ENCODE results near the gene ZNF180. TPM values are rescaled to one million over a fixed set of nuclear protein-coding genes. Genes with fewer than 3 reads are reported as not detected.

ZNF180 gene
- total RNA-seq, 1 experiment from 2014 or later: 5.9 TPM

GRCh38 chr19:44515907-44516306, 15.6 kb upstream of the ZNF180 start:
- Histone ChIP-seq H3K4me1 (ENCODE audit: low read length) (no peaks in the 10 kb centered on the region), H4K20me1 (ENCODE audit: insufficient read depth, low read depth, low read length) (no peaks in the 10 kb centered on the region), H3K36me3 (ENCODE audit: insufficient read depth, low read length) (no peaks in the 10 kb centered on the region), H3K27ac (ENCODE audit: low read length) (no peak overlapping the region), H3K27me3 (ENCODE audit: low read length) (no peaks in the 10 kb centered on the region), H3K9me3 (ENCODE audit: low read length) (no peaks in the 10 kb centered on the region), H3K79me2 (ENCODE audit: low read length) (no peaks in the 10 kb centered on the region), H3K9ac (ENCODE audit: low read length) (no peak overlapping the region), H2AFZ (ENCODE audit: low read length) (no peak overlapping the region), H3K4me3 (ENCODE audit: low read length) (no peak overlapping the region), H3K4me2 (ENCODE audit: low read depth, low read length, poor library complexity, severe bottlenecking) (no peak overlapping the region), H3K9me2 (replicated peaks; ENCODE audit: insufficient read depth, low read length) (no peaks in the 10 kb centered on the region)
- no peak for DNase-seq

- Histone ChIP-seq H2AFZ (ENCODE audit: low read length) (no peak overlapping the region), H3K9me3 (ENCODE audit: low read length) (no peaks in the 10 kb centered on the region), H3K9me2 (replicated peaks; ENCODE audit: insufficient read depth, low read length) (no peaks in the 10 kb centered on the region), H3K4me3 (ENCODE audit: low read length) (no peak overlapping the region), H4K20me1 (ENCODE audit: insufficient read depth, low read depth, low read length) (no peaks in the 10 kb centered on the region), H3K27ac (ENCODE audit: low read length) (no peak overlapping the region), H3K36me3 (ENCODE audit: insufficient read depth, low read length) (no peaks in the 10 kb centered on the region), H3K4me1 (ENCODE audit: low read length) (no peaks in the 10 kb centered on the region), H3K27me3 (ENCODE audit: low read length) (no peaks in the 10 kb centered on the region), H3K9ac (ENCODE audit: low read length) (no peak overlapping the region), H3K4me2 (ENCODE audit: low read depth, low read length, poor library complexity, severe bottlenecking) (no peak overlapping the region), H3K79me2 (ENCODE audit: low read length) (no peaks in the 10 kb centered on the region)
- no peak for DNase-seq
These were observed 14.7 kb upstream of the ZNF180 start for GRCh38 chr19:44515031-44515430.

- DNase-seq: peak; percentile 79
- Histone ChIP-seq H4K20me1 (ENCODE audit: insufficient read depth, low read depth, low read length) (no peaks in the 10 kb centered on the region), H3K9me2 (replicated peaks; ENCODE audit: insufficient read depth, low read length) (no peaks in the 10 kb centered on the region), H3K4me3 (ENCODE audit: low read length) (no peak overlapping the region), H3K4me1 (ENCODE audit: low read length) (no peaks in the 10 kb centered on the region), H3K4me2 (ENCODE audit: low read depth, low read length, poor library complexity, severe bottlenecking) (no peak overlapping the region), H2AFZ (ENCODE audit: low read length) (no peak overlapping the region), H3K36me3 (ENCODE audit: insufficient read depth, low read length) (no peaks in the 10 kb centered on the region), H3K9ac (ENCODE audit: low read length) (no peak overlapping the region), H3K27me3 (ENCODE audit: low read length) (no peaks in the 10 kb centered on the region), H3K79me2 (ENCODE audit: low read length) (no peaks in the 10 kb centered on the region), H3K27ac (ENCODE audit: low read length) (no peak overlapping the region), H3K9me3 (ENCODE audit: low read length) (no peaks in the 10 kb centered on the region)
These were observed 12.3 kb upstream of the ZNF180 start for GRCh38 chr19:44512326-44513298.

- no peak overlapping the region for H3K4me2 ChIP-seq (ENCODE audit: low read depth, low read length, poor library complexity, severe bottlenecking)
- no peaks in the 10 kb centered on the region for H3K4me1 ChIP-seq (ENCODE audit: low read length)
- H4K20me1 ChIP-seq (ENCODE audit: insufficient read depth, low read depth, low read length): no peaks in the 10 kb centered on the region
- H3K9me3 ChIP-seq (ENCODE audit: low read length): no peaks in the 10 kb centered on the region
- H3K4me3 ChIP-seq (ENCODE audit: low read length): no peak overlapping the region
- H3K27ac ChIP-seq (ENCODE audit: low read length): no peak overlapping the region
- no peak overlapping the region for H2AFZ ChIP-seq (ENCODE audit: low read length)
- H3K36me3 ChIP-seq (ENCODE audit: insufficient read depth, low read length): no peaks in the 10 kb centered on the region
- no peaks in the 10 kb centered on the region for H3K27me3 ChIP-seq (ENCODE audit: low read length)
- H3K9me2 ChIP-seq (replicated peaks; ENCODE audit: insufficient read depth, low read length): no peaks in the 10 kb centered on the region
- H3K9ac ChIP-seq (ENCODE audit: low read length): no peak overlapping the region
- H3K79me2 ChIP-seq (ENCODE audit: low read length): no peaks in the 10 kb centered on the region
- DNase-seq: no peak
These were observed 9.2 kb upstream of the ZNF180 start for GRCh38 chr19:44509478-44509877.

GRCh38 chr19:44499559-44499958, 763 bp downstream of the ZNF180 start:
- Histone ChIP-seq H3K4me1 (ENCODE audit: low read length) (peaks cover 11% of the 10 kb centered on the region), H3K27ac (ENCODE audit: low read length) (no peak overlapping the region), H3K36me3 (ENCODE audit: insufficient read depth, low read length) (peaks cover 43% of the 10 kb centered on the region), H4K20me1 (ENCODE audit: insufficient read depth, low read depth, low read length) (no peaks in the 10 kb centered on the region), H3K4me3 (ENCODE audit: low read length) (peak overlapping the region; percentile 84), H2AFZ (ENCODE audit: low read length) (peak overlapping the region; percentile 99; the same call in 1 of the 2 replicates), H3K27me3 (ENCODE audit: low read length) (no peaks in the 10 kb centered on the region), H3K9ac (ENCODE audit: low read length) (peak overlapping the region; percentile 81), H3K4me2 (ENCODE audit: low read depth, low read length, poor library complexity, severe bottlenecking) (peak overlapping the region; percentile 65), H3K9me3 (ENCODE audit: low read length) (peaks cover 45% of the 10 kb centered on the region), H3K79me2 (ENCODE audit: low read length) (peaks cover 51% of the 10 kb centered on the region), H3K9me2 (replicated peaks; ENCODE audit: insufficient read depth, low read length) (no peaks in the 10 kb centered on the region)
- no peak for DNase-seq

- H3K27me3 ChIP-seq (ENCODE audit: low read length): no peaks in the 10 kb centered on the region
- H2AFZ ChIP-seq (ENCODE audit: low read length): no peak overlapping the region
- peaks cover 48% of the 10 kb centered on the region for H3K36me3 ChIP-seq (ENCODE audit: insufficient read depth, low read length)
- DNase-seq: peak; percentile 32
- H3K4me1 ChIP-seq (ENCODE audit: low read length): peaks cover 11% of the 10 kb centered on the region
- peak overlapping the region; percentile 84 for H3K4me3 ChIP-seq (ENCODE audit: low read length)
- H3K79me2 ChIP-seq (ENCODE audit: low read length): peaks cover 52% of the 10 kb centered on the region
- no peaks in the 10 kb centered on the region for H3K9me2 ChIP-seq (replicated peaks; ENCODE audit: insufficient read depth, low read length)
- H3K9me3 ChIP-seq (ENCODE audit: low read length): peaks cover 45% of the 10 kb centered on the region
- no peak overlapping the region; the same call in 1 of the 2 replicates for H3K9ac ChIP-seq (ENCODE audit: low read length)
- H4K20me1 ChIP-seq (ENCODE audit: insufficient read depth, low read depth, low read length): no peaks in the 10 kb centered on the region
- H3K4me2 ChIP-seq (ENCODE audit: low read depth, low read length, poor library complexity, severe bottlenecking): peak overlapping the region; percentile 65
- H3K27ac ChIP-seq (ENCODE audit: low read length): no peak overlapping the region
These were observed 1.3 kb downstream of the ZNF180 start for GRCh38 chr19:44498988-44499387.

GRCh38 chr19:44496711-44497110, 3.6 kb downstream of the ZNF180 start:
- no peaks in the 10 kb centered on the region for H3K27me3 ChIP-seq (ENCODE audit: low read length)
- no peak overlapping the region for H3K4me2 ChIP-seq (ENCODE audit: low read depth, low read length, poor library complexity, severe bottlenecking)
- no peaks in the 10 kb centered on the region for H4K20me1 ChIP-seq (ENCODE audit: insufficient read depth, low read depth, low read length)
- no peak overlapping the region for H3K4me3 ChIP-seq (ENCODE audit: low read length)
- H3K9me2 ChIP-seq (replicated peaks; ENCODE audit: insufficient read depth, low read length): no peaks in the 10 kb centered on the region
- no peak overlapping the region for H3K9ac ChIP-seq (ENCODE audit: low read length)
- peaks cover 11% of the 10 kb centered on the region for H3K4me1 ChIP-seq (ENCODE audit: low read length)
- no peak overlapping the region for H2AFZ ChIP-seq (ENCODE audit: low read length)
- H3K79me2 ChIP-seq (ENCODE audit: low read length): peaks cover 68% of the 10 kb centered on the region
- no peak overlapping the region for H3K27ac ChIP-seq (ENCODE audit: low read length)
- DNase-seq: no peak
- H3K9me3 ChIP-seq (ENCODE audit: low read length): peaks cover 58% of the 10 kb centered on the region
- peaks cover 71% of the 10 kb centered on the region for H3K36me3 ChIP-seq (ENCODE audit: insufficient read depth, low read length)

- H3K27me3 ChIP-seq (ENCODE audit: low read length): no peaks in the 10 kb centered on the region
- no peaks in the 10 kb centered on the region for H4K20me1 ChIP-seq (ENCODE audit: insufficient read depth, low read depth, low read length)
- H3K4me3 ChIP-seq (ENCODE audit: low read length): no peak overlapping the region
- peaks cover 49% of the 10 kb centered on the region for H3K36me3 ChIP-seq (ENCODE audit: insufficient read depth, low read length)
- no peak overlapping the region for H3K4me2 ChIP-seq (ENCODE audit: low read depth, low read length, poor library complexity, severe bottlenecking)
- peak; percentile 48 for DNase-seq
- H3K27ac ChIP-seq (ENCODE audit: low read length): no peak overlapping the region
- no peak overlapping the region for H3K9ac ChIP-seq (ENCODE audit: low read length)
- no peaks in the 10 kb centered on the region for H3K4me1 ChIP-seq (ENCODE audit: low read length)
- H3K9me2 ChIP-seq (replicated peaks; ENCODE audit: insufficient read depth, low read length): no peaks in the 10 kb centered on the region
- H2AFZ ChIP-seq (ENCODE audit: low read length): no peak overlapping the region
- H3K79me2 ChIP-seq (ENCODE audit: low read length): no peaks in the 10 kb centered on the region
- peaks cover 78% of the 10 kb centered on the region for H3K9me3 ChIP-seq (ENCODE audit: low read length)
These were observed 23.5 kb downstream of the ZNF180 start for GRCh38 chr19:44476559-44477408.
